ES-I3 (cell line): ENCODE measurements around the gene ATP2C2.

Source experiments
- H3K36me3 ChIP-seq: 2 replicates; pipeline ENCODE4 v1.6.1; 2013; ENCODE audit warnings: mild to moderate bottlenecking, low read length, control low read depth, moderate library complexity; ENCODE audit not compliant: insufficient read depth
- H3K4me1 ChIP-seq: 2 replicates; pipeline ENCODE4 v1.6.1; 2013; ENCODE audit warnings: mild to moderate bottlenecking, control low read depth, low read length; ENCODE audit not compliant: insufficient read depth
- H3K9ac ChIP-seq: 2 replicates; pipeline ENCODE4 v1.6.1; 2013; ENCODE audit warnings: low read depth, mild to moderate bottlenecking, low read length, moderate library complexity
- H3K9me3 ChIP-seq: 2 replicates; pipeline ENCODE4 v1.6.1; 2013; ENCODE audit warnings: mild to moderate bottlenecking, low read length, moderate library complexity; ENCODE audit not compliant: control insufficient read depth, insufficient read depth

Gene ATP2C2

DNA sequence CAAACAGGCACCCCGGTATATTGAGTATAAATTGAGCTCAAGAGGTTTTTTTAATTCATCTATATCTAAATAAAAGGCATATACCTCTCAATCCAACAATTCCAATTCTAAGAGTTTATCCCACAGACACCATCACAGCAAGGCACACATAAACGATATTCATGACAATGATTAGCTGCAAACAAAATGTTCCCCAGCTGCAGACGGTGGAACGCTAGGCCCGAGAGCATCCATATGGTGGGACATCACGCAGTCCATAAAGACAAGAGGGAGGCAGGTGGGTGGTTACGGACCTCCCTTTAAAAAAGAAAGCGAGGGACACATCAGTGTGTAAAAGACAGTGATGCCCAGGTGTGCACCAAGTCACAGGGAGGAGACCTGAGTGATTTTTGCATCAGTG is 108.1 kb downstream of the ATP2C2 start:
- peaks cover 13% of the 10 kb centered on the region for H3K9me3 ChIP-seq
- H3K36me3 ChIP-seq, result 0 out of 2 replicates have a peak, but pooled peaks cover 4% of the 10 kb centered on the region
- H3K9ac ChIP-seq, result no peak overlapping the region
- H3K4me1 ChIP-seq, result no peaks in the 10 kb centered on the region

DNA sequence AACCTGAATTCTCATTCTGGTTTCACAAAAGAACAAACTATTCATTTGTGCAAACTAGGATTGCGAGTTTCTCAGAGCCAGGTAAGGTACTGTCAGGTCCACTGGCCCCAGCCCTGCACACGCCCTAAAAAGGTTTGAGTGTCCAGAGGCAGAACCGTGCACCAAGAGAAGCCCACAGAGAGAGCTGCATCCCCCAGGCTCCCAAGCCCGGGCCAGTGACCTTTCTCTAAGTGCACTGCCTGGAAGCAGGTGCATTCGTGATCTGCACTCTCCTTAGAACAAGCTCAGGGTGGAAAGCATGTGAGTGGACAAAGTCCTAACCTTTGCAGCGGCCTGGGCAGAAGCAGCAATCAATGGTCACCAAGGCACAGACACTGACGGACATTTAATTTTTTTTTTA is 109.3 kb downstream of the ATP2C2 start:
- Histone ChIP-seq H3K36me3 (0 out of 2 replicates have a peak, but pooled peaks cover 4% of the 10 kb centered on the region), H3K4me1 (no peaks in the 10 kb centered on the region), H3K9ac (no peak overlapping the region), H3K9me3 (peaks cover 7% of the 10 kb centered on the region; the same call in 1 of the 2 replicates)

- peaks cover 4% of the 10 kb centered on the region; the same call in 1 of the 2 replicates for H3K9me3 ChIP-seq
- H3K36me3 ChIP-seq, result 0 out of 2 replicates have a peak, but pooled peaks cover 4% of the 10 kb centered on the region
- H3K9ac ChIP-seq, result no peak overlapping the region
Measured at GRCh38 chr16:84478172-84478947, 110.0 kb downstream of the ATP2C2 start.

DNA sequence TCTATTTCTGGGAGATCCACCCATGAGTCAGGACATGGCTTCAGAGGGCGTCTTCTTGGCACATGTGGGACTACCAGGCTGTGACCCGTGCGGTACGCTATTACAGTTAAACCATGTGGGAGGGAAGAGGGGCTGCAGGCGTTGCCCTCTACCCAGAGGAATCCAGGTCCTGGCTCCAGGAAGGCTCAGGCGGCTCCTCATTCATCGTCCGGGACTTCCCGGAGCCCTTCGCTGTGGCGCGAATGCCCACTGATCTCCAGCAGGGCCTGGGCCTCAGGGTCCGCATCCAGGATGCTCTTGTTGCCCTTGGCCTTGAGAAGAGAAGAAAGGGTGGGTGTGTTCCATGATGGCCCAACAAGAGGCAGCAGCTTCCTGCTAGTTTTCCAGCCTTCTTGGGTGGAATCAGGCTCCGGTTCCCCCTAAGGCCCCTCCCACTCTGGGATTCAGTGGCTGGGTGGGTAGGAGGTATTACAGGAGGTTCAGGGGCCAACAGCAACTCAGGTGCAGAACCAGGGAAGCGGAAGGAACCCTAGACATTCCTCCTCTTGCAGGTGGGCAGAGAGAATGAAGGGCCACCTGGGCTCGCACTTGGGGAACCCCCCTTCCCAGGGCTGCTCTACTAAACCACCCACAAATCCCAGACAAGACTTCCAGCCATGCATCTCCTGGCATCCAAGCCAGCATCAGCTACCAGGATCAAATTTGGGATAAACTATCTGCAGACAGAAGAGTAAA is 111.5 kb downstream of the ATP2C2 start:
- Histone ChIP-seq H3K9ac (no peak overlapping the region), H3K36me3 (0 out of 2 replicates have a peak, but pooled peaks cover 4% of the 10 kb centered on the region), H3K4me1 (no peaks in the 10 kb centered on the region), H3K9me3 (peaks cover 4% of the 10 kb centered on the region; the same call in 1 of the 2 replicates)

More at GRCh38 chr16:84478172-84478947, 110.0 kb downstream of the ATP2C2 start:
- no peaks in the 10 kb centered on the region for H3K4me1 ChIP-seq

DNA sequence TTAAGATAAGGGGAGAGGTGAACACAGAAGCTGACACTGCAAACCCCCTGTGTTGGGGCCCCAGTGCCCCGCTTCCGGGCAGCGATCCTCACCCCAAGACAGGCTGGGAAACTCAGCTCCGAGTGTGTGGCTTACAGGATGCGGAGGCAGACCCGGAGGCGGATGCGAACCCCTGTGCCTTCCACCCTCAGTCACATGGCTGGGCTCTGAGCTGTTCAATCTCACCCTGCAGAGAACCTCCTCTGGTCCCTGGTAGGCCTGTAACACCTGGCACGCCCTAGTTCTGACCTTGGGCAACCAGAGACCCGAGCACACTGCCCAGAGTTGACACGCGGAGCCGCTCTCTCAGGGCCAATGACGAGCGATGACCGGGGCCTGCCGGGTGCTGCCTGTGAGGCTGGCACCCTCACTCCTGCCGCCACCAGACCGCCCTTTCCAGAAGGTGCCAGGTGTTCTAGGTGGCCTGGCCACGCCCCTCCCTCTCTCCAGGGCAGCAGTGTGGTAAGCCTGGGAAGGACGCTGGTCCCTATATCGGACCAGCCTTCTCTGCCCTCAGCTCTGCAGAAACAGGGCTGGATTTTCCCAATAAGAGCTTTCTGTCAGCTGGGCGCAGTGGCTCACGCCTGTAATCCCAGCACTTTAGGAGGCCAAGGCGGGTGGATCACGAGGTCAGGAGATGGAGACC is 112.9 kb downstream of the ATP2C2 start:
- H3K4me1 ChIP-seq, result no peaks in the 10 kb centered on the region
- no peaks in the 10 kb centered on the region for H3K9me3 ChIP-seq
- H3K9ac ChIP-seq, result no peak overlapping the region
- H3K36me3 ChIP-seq, result 0 out of 2 replicates have a peak, but pooled peaks cover 4% of the 10 kb centered on the region

- H3K9ac ChIP-seq, result no peak overlapping the region
- H3K4me1 ChIP-seq, result no peaks in the 10 kb centered on the region
- 0 out of 2 replicates have a peak, but pooled peaks cover 4% of the 10 kb centered on the region for H3K36me3 ChIP-seq
- H3K9me3 ChIP-seq, result no peaks in the 10 kb centered on the region
Measured at GRCh38 chr16:84482001-84482891, 113.9 kb downstream of the ATP2C2 start.

- Histone ChIP-seq H3K36me3 (0 out of 2 replicates have a peak, but pooled peaks cover 4% of the 10 kb centered on the region), H3K4me1 (no peaks in the 10 kb centered on the region), H3K9me3 (no peaks in the 10 kb centered on the region), H3K9ac (no peak overlapping the region)
Measured at GRCh38 chr16:84482951-84483881, 114.9 kb downstream of the ATP2C2 start.

DNA sequence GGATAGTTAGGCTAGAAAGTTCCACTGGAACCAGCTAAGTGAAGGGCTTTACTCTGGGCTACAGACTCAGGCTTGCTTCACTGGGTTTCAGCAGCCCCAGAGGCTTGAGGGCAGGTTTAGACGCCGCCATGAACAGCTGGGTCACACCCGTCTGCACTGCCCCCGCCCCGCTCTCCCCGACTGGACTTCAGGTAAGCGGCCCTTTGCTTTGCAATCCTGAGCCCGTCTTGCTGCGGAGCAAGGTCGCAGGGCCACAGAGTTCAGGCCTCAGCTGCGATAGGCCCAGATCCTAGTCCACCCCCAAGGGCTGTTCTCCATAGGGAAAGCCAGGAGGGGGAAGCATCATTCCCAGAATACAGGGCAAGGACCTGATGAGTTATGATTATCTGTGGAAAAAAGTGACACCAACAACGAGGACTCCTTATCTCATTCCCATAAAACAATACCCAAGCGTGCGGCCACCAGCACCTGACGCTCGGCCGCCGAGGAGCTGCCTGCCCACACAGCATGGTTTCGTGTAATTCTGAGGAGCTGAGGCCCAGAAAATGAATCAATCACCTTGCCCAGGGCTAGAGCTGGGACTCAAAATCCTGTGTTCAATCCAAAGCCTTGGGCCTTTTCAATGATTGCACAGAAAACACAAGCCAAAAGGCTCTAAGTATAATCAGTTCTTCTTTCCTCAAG is 115.7 kb downstream of the ATP2C2 start:
- Histone ChIP-seq H3K9ac (no peak overlapping the region), H3K9me3 (no peaks in the 10 kb centered on the region), H3K36me3 (0 out of 2 replicates have a peak, but pooled peaks cover 4% of the 10 kb centered on the region), H3K4me1 (no peaks in the 10 kb centered on the region)

DNA sequence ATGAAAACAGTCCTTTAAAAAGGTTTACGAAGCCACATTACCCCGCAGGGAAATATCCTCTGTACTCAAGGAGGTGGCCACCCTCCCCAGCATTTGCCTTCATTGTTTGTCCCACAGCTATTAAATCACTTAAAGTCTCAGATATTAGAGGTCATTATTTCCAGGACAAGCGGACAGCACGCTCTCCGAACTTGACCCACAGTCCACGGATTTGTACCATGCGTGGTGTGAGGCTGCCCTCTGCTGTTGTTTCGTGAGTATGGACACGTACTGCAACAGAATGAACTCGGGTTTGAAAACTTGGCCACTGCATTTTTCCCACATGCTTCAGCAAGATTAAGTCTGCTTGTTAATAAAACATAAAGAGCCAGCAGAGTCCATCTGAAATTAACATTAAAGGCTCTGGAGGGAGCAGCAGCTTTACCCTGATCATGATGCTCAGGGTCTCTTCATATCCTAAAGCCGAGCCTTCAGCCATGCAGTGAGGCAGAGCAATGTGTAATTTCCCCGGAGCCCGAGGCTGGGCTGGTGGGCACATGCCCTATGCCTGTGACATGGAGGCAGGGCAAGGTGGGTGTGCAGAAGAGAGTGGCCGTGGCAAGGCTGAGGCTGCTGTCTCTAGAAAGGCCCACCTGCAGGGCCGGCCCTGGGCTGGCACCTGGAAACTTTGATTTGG is 116.4 kb downstream of the ATP2C2 start:
- no peak overlapping the region for H3K9ac ChIP-seq

DNA sequence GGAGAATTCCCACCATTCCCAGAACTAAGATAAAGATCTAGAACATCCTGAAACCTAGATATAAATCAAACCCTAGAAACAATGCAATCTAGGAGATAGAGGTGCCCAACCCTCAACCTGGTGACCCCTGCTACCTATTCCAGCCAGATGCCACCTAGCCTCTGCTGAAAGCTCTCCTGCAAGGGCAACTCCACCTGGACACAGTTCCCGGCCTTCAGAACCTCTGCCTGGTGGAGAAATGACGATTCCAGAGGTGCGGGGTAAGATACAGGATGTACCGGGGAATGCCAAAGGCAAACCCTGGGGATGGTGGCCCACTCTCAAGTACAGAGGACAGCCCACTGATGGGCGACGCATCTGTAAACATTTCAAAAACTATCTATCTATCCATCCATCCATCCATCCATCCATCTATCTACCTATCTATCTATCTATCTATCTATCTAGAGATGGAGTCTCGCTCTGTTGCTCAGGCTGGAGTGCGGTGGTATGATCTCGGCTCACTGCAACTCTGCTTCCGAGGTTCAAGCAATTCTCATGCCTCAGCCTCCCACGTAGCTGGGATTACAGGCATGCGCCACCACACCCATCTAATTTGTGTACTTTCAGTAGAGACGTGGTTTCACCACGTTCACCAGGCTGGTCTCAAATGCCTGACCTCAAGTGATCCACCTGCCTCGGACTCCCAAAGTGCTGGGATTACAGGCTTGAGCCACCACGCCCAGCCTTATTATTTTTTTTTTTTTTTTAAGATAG is 117.1 kb downstream of the ATP2C2 start:
- no peak overlapping the region for H3K9ac ChIP-seq

More for the DNA sequence above, 116.4 kb downstream of the ATP2C2 start:
- no peaks in the 10 kb centered on the region for H3K4me1 ChIP-seq
- H3K9me3 ChIP-seq, result no peaks in the 10 kb centered on the region
- 0 out of 2 replicates have a peak, but pooled peaks cover 2% of the 10 kb centered on the region for H3K36me3 ChIP-seq

GRCh38 chr16:84486126-84486525 is 117.8 kb downstream of the ATP2C2 start:
- no peaks in the 10 kb centered on the region for H3K9me3 ChIP-seq
- peaks cover 4% of the 10 kb centered on the region; the same call in 1 of the 2 replicates for H3K36me3 ChIP-seq
- H3K4me1 ChIP-seq, result no peaks in the 10 kb centered on the region
- H3K9ac ChIP-seq, result no peak overlapping the region

More for the DNA sequence above, 117.1 kb downstream of the ATP2C2 start:
- Histone ChIP-seq H3K9me3 (no peaks in the 10 kb centered on the region), H3K36me3 (peaks cover 4% of the 10 kb centered on the region; the same call in 1 of the 2 replicates), H3K4me1 (no peaks in the 10 kb centered on the region)
